ENCODE data around the gene OR13H1. TPM values are rescaled to one million over a fixed set of nuclear protein-coding genes. Genes with fewer than 3 reads are reported as not detected.

Gene OR13H1
- total and polyA plus RNA-seq, 2 donors from 2014 or later = not detected

DNA sequence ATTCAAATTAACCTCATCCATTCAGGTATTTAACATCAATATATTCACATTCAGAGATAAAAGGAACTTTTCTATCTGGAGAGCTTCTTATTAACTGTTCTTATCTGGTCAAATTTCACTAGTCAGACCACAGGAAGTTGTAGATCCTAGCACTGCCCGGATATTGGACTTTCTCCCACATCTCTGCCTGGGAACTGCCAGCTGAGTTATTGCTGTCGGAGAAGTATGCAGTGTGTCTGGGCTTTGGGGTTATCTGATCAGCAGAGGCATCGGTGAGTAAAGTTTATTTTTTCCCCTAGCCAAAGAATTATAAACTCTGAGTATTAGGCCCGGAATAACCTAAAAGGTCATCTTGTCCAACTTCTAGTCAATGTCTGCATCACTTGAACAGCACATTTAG is 45.1 kb downstream of the OR13H1 start:
- H3K36me3 ChIP-seq (ENCODE audit: control insufficient read depth in 2 of 3, insufficient read depth in 3 of 3, low read length in 3 of 3) = no peaks in the 10 kb centered on the region
- intact Hi-C loops (cut with DNase I) = no loop called here
- H3K27ac ChIP-seq (ENCODE audit: low read depth in 2 of 2, low read length in 2 of 2) = no peak overlapping the region
- H3K9me3 ChIP-seq (ENCODE audit: control insufficient read depth in 2 of 3, insufficient read depth in 1 of 3, low read length in 3 of 3) = no peaks in the 10 kb centered on the region
- H3K27me3 ChIP-seq (ENCODE audit: control insufficient read depth, insufficient read depth, low read length) = peaks cover 4% of the 10 kb centered on the region
- FAIRE-seq = no peak
- DNase-seq = peak in 4 of 5 donors; percentile 18 to 60 (median 36)
- no peak overlapping the region for H3K9ac ChIP-seq (ENCODE audit: low read length in 3 of 3)
- no peak for TF ChIP-seq CTCF (IDR thresholded peaks at IDR 0.05; ENCODE audit: borderline replicate concordance, extremely low read depth, insufficient read depth)
- H3K4me3 ChIP-seq (ENCODE audit: low read length in 3 of 3) = no peak overlapping the region
- H3K4me1 ChIP-seq (ENCODE audit: control insufficient read depth in 2 of 3, insufficient read depth in 2 of 3, low read depth in 1 of 3, low read length in 3 of 3) = no peaks in the 10 kb centered on the region
